GM23338 (cell line): ENCODE measurements around the gene WBP11.

Experiments
- ZNF331 ChIP-seq: fragments of 250-450 bp; sonication (Bioruptor Pico); IDR thresholded peaks from 2 replicates; pipeline ENCODE4 v1.5.0; 2020; ENCODE audit warnings: low read depth, mild to moderate bottlenecking, moderate library complexity
- TF ChIP-seq, protein P1 (sequence below), 2 experiments: fragments of 200-600 bp in 1 of 2; sonication (generic) in 1 of 2; conservative IDR thresholded peaks; 2 replicates each; pipeline versions ENCODE4 v1.5.1 to v1.6.1; 2016 to 2017; ENCODE audit warnings: antibody characterized with exemption in 2 of 2, low read depth in 2 of 2, mild to moderate bottlenecking in 2 of 2, moderate library complexity in 1 of 2
- TF ChIP-seq, protein P2 (sequence below): IDR thresholded peaks from one replicate; pipeline ENCODE4 v1.6.1; 2018; ENCODE audit warnings: antibody characterized with exemption; ENCODE audit not compliant: unreplicated experiment

DNA sequence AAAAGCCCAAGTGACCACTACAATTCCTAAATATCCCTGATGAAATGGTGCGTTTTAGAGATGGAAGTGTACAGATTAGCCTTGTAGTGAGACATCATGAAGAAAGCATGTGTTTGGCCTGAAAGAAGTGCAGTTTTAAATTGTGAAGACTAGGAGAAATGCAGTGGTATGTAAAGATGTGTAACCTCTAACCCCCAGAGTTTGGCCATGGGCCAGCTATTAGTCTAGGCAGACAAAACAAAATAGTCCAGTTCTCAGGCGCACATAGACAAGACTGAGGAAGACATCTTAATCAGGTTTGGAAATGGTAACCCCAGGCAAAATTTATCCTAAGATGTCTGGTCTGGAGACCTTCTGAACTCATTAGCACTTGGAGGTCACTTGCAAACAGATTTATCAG is 23.4 kb downstream of the WBP11 start:
- TF ChIP-seq, protein P1, sequence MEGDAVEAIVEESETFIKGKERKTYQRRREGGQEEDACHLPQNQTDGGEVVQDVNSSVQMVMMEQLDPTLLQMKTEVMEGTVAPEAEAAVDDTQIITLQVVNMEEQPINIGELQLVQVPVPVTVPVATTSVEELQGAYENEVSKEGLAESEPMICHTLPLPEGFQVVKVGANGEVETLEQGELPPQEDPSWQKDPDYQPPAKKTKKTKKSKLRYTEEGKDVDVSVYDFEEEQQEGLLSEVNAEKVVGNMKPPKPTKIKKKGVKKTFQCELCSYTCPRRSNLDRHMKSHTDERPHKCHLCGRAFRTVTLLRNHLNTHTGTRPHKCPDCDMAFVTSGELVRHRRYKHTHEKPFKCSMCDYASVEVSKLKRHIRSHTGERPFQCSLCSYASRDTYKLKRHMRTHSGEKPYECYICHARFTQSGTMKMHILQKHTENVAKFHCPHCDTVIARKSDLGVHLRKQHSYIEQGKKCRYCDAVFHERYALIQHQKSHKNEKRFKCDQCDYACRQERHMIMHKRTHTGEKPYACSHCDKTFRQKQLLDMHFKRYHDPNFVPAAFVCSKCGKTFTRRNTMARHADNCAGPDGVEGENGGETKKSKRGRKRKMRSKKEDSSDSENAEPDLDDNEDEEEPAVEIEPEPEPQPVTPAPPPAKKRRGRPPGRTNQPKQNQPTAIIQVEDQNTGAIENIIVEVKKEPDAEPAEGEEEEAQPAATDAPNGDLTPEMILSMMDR (conservative IDR thresholded peaks at IDR 0.05; ENCODE audit: low read depth in 2 of 2), result no peak
- TF ChIP-seq ZNF331, result no peak
- TF ChIP-seq, protein P2, sequence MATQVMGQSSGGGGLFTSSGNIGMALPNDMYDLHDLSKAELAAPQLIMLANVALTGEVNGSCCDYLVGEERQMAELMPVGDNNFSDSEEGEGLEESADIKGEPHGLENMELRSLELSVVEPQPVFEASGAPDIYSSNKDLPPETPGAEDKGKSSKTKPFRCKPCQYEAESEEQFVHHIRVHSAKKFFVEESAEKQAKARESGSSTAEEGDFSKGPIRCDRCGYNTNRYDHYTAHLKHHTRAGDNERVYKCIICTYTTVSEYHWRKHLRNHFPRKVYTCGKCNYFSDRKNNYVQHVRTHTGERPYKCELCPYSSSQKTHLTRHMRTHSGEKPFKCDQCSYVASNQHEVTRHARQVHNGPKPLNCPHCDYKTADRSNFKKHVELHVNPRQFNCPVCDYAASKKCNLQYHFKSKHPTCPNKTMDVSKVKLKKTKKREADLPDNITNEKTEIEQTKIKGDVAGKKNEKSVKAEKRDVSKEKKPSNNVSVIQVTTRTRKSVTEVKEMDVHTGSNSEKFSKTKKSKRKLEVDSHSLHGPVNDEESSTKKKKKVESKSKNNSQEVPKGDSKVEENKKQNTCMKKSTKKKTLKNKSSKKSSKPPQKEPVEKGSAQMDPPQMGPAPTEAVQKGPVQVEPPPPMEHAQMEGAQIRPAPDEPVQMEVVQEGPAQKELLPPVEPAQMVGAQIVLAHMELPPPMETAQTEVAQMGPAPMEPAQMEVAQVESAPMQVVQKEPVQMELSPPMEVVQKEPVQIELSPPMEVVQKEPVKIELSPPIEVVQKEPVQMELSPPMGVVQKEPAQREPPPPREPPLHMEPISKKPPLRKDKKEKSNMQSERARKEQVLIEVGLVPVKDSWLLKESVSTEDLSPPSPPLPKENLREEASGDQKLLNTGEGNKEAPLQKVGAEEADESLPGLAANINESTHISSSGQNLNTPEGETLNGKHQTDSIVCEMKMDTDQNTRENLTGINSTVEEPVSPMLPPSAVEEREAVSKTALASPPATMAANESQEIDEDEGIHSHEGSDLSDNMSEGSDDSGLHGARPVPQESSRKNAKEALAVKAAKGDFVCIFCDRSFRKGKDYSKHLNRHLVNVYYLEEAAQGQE, result no peak
